GM12891 (cell line): ENCODE results near the gene DNAH10.

Experiments used
- DNase-seq: peaks from one replicate; pipeline ENCODE4 v3.0.0; 2011; ENCODE audit warnings: low spot score; ENCODE audit not compliant: insufficient read length
- FAIRE-seq: peaks from 2 replicates; lab custom pipeline; 2011; peaks lifted over from hg19 to GRCh38; lab: Jason Lieb, UNC
- PAX5 ChIP-seq: IDR thresholded peaks from 2 replicates; pipeline ENCODE4 v1.6.1; 2011; ENCODE audit warnings: low read length, moderate library complexity, mild to moderate bottlenecking; ENCODE audit not compliant: insufficient read depth, severe bottlenecking
- POLR2A ChIP-seq: IDR thresholded peaks from 2 replicates; pipeline ENCODE4 v1.6.1; 2011; ENCODE audit warnings: low read depth, low read length, control low read depth
- POLR2AphosphoS5 ChIP-seq: IDR thresholded peaks from 2 replicates; pipeline ENCODE4 v1.6.1; 2011; ENCODE audit warnings: low read depth, low read length, control low read depth
- POU2F2 ChIP-seq: IDR thresholded peaks from 2 replicates; pipeline ENCODE4 v1.6.1; 2011; ENCODE audit warnings: low read depth, mild to moderate bottlenecking, control low read depth, low read length, moderate library complexity
- SPI1 ChIP-seq: IDR thresholded peaks from 2 replicates; pipeline ENCODE4 v1.6.1; 2011; ENCODE audit warnings: low read depth, low read length, control low read depth
- TAF1 ChIP-seq: IDR thresholded peaks from 2 replicates; pipeline ENCODE4 v1.6.1; 2011; ENCODE audit warnings: low read depth, low read length, control low read depth

Gene DNAH10

DNA sequence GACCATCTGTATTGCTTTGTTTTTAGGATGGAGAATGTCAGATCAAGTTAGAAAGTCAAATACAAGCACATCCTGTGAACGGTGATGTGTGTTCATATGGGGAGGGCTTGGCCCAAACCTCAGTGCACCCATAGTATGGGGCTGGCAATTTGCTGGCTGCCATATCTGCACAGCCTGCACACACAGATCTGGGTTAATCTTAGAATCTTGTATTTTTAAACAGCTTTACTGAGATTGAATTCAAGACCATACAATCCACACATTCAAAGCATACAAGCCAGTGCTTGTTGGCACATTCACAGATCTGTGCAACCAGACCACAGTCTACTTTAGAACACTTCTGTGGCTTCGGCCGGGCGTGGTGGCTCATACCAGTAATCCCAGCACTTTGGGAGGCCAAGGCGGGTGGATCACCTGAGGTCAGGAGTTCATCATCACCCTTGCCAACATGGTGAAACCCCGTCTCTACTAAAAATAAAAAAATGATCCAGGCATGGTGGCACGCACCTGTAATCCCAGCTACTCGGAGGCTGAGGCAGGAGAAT, 120.1 kb downstream of the DNAH10 start:
- no peak for TF ChIP-seq PAX5
- no peak for TF ChIP-seq POLR2AphosphoS5
- FAIRE-seq (no peak), DNase-seq (no peak)

DNA sequence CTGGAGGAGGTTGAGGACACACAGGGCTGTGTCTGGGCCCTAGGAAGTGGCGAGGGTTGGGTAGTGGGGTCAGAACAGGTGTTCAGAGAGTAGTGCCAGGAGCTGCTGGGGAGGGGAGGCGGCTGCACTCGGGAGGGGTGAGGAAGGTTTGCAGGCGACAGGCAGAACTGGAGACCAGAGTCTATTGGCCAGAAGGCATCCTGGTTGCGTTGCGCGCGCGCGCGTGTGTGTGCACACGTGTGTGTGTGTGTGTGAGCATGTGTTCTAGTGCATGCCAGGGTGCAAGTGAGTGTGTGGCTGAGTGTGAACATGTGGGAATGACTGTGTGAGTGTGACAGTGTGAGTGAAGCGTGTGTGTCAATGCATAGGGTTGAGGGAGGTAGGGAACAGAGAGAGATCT, 124.2 kb downstream of the DNAH10 start:
- FAIRE-seq: no peak
- TF ChIP-seq SPI1 (no peak), POLR2AphosphoS5 (no peak), PAX5 (no peak), POU2F2 (no peak), TAF1 (no peak)

GRCh38 chr12:123886931-123887582, 125.0 kb downstream of the DNAH10 start:
- DNase-seq (no peak), FAIRE-seq (no peak)
- no peak for TF ChIP-seq SPI1
- TF ChIP-seq POLR2A: no peak
- no peak for TF ChIP-seq PAX5
- no peak for TF ChIP-seq POLR2AphosphoS5
- TF ChIP-seq POU2F2: no peak
- TF ChIP-seq TAF1: no peak

More for the DNA sequence above, 124.2 kb downstream of the DNAH10 start:
- no peak for DNase-seq

GRCh38 chr12:123888989-123889388, 126.9 kb downstream of the DNAH10 start:
- FAIRE-seq (no peak), DNase-seq (no peak)
- TF ChIP-seq POU2F2 (no peak), TAF1 (no peak), POLR2A (no peak), SPI1 (no peak), POLR2AphosphoS5 (no peak), PAX5 (no peak)

DNA sequence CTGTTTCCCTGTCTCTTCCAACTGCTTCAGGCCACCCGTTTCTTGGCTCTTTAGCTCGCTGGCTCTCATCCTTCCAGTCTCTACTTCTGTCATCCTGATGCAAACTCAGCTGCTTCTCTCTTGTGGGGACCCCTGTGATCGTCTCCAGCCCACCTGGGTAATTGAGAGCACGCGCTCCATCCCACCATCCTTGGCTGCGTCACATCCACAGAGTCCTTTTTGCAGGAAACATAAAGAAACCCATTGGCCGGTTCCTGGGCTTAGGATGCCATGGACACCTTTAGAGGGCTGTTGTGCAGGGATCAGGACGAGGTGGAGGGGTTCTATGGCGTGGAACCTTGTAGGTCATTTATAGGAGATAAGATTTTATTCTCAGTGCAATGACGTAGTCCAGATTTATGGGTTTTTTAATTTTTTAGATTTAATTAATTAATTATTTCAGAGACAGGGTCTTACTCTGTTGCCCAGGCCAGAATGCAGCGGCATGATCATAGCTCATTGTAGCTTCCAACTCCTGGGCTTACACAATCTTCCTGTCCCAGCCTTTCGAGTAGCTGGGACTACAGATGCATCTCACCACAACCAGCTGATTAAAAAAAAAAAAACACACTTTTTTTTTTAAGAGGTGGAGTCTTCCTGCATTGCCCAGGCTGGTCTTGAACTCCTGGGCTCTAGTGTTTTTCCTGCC, 127.9 kb downstream of the DNAH10 start:
- TF ChIP-seq PAX5 (no peak), SPI1 (no peak), POU2F2 (no peak), POLR2AphosphoS5 (no peak), POLR2A (no peak), TAF1 (no peak)
- FAIRE-seq: no peak
- no peak for DNase-seq

GRCh38 chr12:123890536-123890902, 128.4 kb downstream of the DNAH10 start:
- no peak for TF ChIP-seq SPI1
- TF ChIP-seq PAX5: no peak
- DNase-seq (no peak), FAIRE-seq (no peak)

DNA sequence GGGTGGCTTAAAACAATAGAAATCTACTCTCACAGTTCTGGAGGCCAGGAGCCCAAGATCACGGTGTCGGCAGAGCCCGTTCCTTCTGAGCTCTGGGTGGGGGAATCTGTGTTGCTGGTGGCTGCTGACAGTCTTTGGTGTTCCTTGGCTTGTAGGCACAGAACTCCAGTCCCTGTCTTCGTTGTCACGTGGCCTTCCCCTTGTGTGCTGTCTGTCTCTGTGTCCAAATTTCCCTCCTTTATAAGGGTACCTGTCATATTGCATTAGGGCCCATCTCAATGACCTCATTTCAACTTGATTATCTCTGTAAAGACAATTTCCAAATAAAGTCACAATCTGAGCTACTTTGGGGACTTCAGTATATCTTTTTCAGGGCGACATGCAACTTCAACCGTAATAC, 128.9 kb downstream of the DNAH10 start:
- DNase-seq: no peak
- FAIRE-seq: no peak
- TF ChIP-seq TAF1 (no peak), POU2F2 (no peak), POLR2AphosphoS5 (no peak), SPI1 (no peak), PAX5 (no peak), POLR2A (no peak)

DNA sequence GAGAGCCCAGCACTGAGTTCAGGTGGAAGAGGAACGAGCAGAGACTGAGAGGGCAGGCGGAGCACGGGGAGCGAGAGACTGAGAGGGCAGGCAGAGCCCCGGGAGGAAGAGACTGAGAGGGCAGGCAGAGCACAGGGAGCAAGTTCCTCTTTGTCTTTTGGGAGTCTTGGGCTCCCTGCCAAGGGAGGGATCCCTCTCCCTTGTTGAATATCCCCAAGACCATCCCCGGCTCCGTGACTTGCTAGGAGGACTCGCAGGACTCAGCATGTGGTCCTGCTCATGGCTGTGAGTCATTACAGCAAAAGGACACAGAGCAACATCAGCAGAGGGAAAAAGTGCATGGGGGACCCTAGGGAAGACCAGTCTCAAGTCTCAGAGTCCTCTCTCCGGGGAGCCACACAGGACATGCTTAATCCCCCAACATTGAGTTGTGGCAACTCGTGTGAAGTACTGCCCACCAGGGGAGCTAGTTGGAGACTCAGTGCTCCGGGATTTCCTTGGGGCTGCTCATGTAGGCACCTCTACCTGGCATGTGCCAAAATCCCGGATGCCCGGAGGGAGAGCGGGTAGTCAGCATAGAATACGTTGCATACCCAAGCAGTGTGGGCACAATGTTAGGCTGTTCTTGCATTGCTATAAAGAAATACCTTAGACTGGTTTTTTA, 129.5 kb downstream of the DNAH10 start:
- TF ChIP-seq TAF1 (no peak), POLR2AphosphoS5 (no peak), SPI1 (no peak), POU2F2 (no peak), POLR2A (no peak), PAX5 (no peak)
- no peak for DNase-seq
- FAIRE-seq: no peak

- FAIRE-seq (no peak), DNase-seq (no peak)
- TF ChIP-seq PAX5 (no peak), POU2F2 (no peak), POLR2A (no peak), SPI1 (no peak), POLR2AphosphoS5 (no peak), TAF1 (no peak)
These were observed 130.1 kb downstream of the DNAH10 start for GRCh38 chr12:123892180-123892559.

GRCh38 chr12:123892853-123893252, 130.8 kb downstream of the DNAH10 start:
- FAIRE-seq (no peak), DNase-seq (no peak)
- TF ChIP-seq SPI1: no peak
- no peak for TF ChIP-seq TAF1
- no peak for TF ChIP-seq POLR2A
- TF ChIP-seq POLR2AphosphoS5: no peak
- no peak for TF ChIP-seq PAX5
- no peak for TF ChIP-seq POU2F2
